ENCODE data around the gene PLCXD3. TPM values are rescaled to one million over a fixed set of nuclear protein-coding genes. Genes with fewer than 3 reads are reported as not detected.

The PLCXD3 gene
- total and polyA plus RNA-seq, 2 of the 4 experiments (the other 2 are of a cell fraction) = under 0.01 to 0.02 TPM

GRCh38 chr5:41337724-41338123 lies 172.7 kb downstream of the PLCXD3 start:
- in situ Hi-C loops (cut with MboI; ENCODE audit: low sequenced_read_pairs) (no loop called here), intact Hi-C loops (cut with micrococcal nuclease) (loop anchor here (2.0 kb wide), 1 partner anchor 433 kb away; no protein-coding TSS in a partner anchor), dilution Hi-C loops (cut with HindIII; ENCODE audit: low sequenced_read_pairs, unreplicated experiment) (no loop called here)
- peaks cover 3% of the 10 kb centered on the region; the same call in 1 of the 2 replicates for H3K9me1 ChIP-seq (ENCODE audit: insufficient read depth, low read length)
- no peak overlapping the region for H3K14ac ChIP-seq (replicated peaks; ENCODE audit: low read depth, low read length)
- no peaks in the 10 kb centered on the region for H4K20me1 ChIP-seq (ENCODE audit: insufficient read depth, low read length)
- no peak overlapping the region for H3K4ac ChIP-seq (ENCODE audit: low read depth, low read length)
- CTCF ChIA-PET = no interaction called here
- H4K8ac ChIP-seq (ENCODE audit: low read depth in 2 of 2, low read length in 2 of 2) = no peak overlapping the region
- no peak overlapping the region for H3K18ac ChIP-seq (ENCODE audit: low read depth, low read length)
- H3K36me3 ChIP-seq (ENCODE audit: control insufficient read depth, insufficient read depth, low read length) = no peaks in the 10 kb centered on the region
- POLR2A ChIA-PET (ENCODE audit: unreplicated experiment) = no interaction called here
- no peak overlapping the region for H4K91ac ChIP-seq (ENCODE audit: insufficient read depth, low read depth, low read length)
- H2BK15ac ChIP-seq (ENCODE audit: low read depth, low read length) = no peak overlapping the region
- H2AK9ac ChIP-seq (replicated peaks; ENCODE audit: low read depth, low read length, poor library complexity) = no peak overlapping the region
- BruUV-seq (replicated peaks) = no TSS peak
- H3K9ac ChIP-seq (ENCODE audit: low read depth, low read length) = no peak overlapping the region
- H2AFZ ChIP-seq (replicated peaks; ENCODE audit: low read length, poor library complexity) = no peak overlapping the region
- no peaks in the 10 kb centered on the region for H3K27me3 ChIP-seq (ENCODE audit: control insufficient read depth, insufficient read depth, low read length)
- no peak overlapping the region for H3K23ac ChIP-seq (ENCODE audit: low read depth, low read length)
- no peak overlapping the region for H2BK5ac ChIP-seq (ENCODE audit: low read depth, low read length, poor library complexity, severe bottlenecking)
- DNase-seq = no peak
- H3K4me2 ChIP-seq (ENCODE audit: low read depth, low read length) = no peak overlapping the region
- H2BK20ac ChIP-seq (ENCODE audit: low read depth, low read length) = no peak overlapping the region
- H2AK5ac ChIP-seq (ENCODE audit: low read depth, low read length) = no peak overlapping the region
- no peak overlapping the region for H3K56ac ChIP-seq (ENCODE audit: extremely low read depth, insufficient read depth, low read length)
- H3K79me1 ChIP-seq (ENCODE audit: low read depth in 1 of 2, low read length in 2 of 2) = no peaks in the 10 kb centered on the region
- no peak for ATAC-seq (ENCODE audit: low read depth)
- H4K5ac ChIP-seq (ENCODE audit: low read depth, low read length) = no peak overlapping the region
- H2BK120ac ChIP-seq (ENCODE audit: low read depth, low read length) = no peak overlapping the region
- no peak for TF ChIP-seq CEBPB (IDR thresholded peaks at IDR 0.05; ENCODE audit: low read depth, low read length)
- no peak for TF ChIP-seq POLR2A (IDR thresholded peaks at IDR 0.05; ENCODE audit: low read depth, low read length)
- TF ChIP-seq RAD21 (IDR thresholded peaks at IDR 0.05; ENCODE audit: low read length) = no peak
- no peak for TF ChIP-seq CTCF (conservative IDR thresholded peaks at IDR 0.05; ENCODE audit: low read depth, low read length)
- TF ChIP-seq SMC3 (IDR thresholded peaks at IDR 0.05; ENCODE audit: low read depth, low read length) = no peak
- no peak for TF ChIP-seq FOS (IDR thresholded peaks at IDR 0.05; ENCODE audit: low read depth, low read length)
- no peak for TF ChIP-seq CHD1 (IDR thresholded peaks at IDR 0.05; ENCODE audit: low read depth, low read length)
- no peak for TF ChIP-seq RFX5 (IDR thresholded peaks at IDR 0.05; ENCODE audit: low read depth, low read length)
- TF ChIP-seq MAZ (IDR thresholded peaks at IDR 0.05; ENCODE audit: borderline replicate concordance, low read depth, low read length) = no peak
- no peak for TF ChIP-seq MXI1 (IDR thresholded peaks at IDR 0.05; ENCODE audit: borderline replicate concordance, low read depth, low read length)
- no peak for TF ChIP-seq RCOR1 (IDR thresholded peaks at IDR 0.05; ENCODE audit: insufficient replicate concordance, low read length)
- no peak for TF ChIP-seq MAFK (IDR thresholded peaks at IDR 0.05; ENCODE audit: low read depth, low read length)
- TF ChIP-seq BHLHE40 (IDR thresholded peaks at IDR 0.05; ENCODE audit: low read depth, low read length) = no peak
- TF ChIP-seq USF2 (IDR thresholded peaks at IDR 0.05; ENCODE audit: low read depth, low read length) = no peak
- TF ChIP-seq, protein P1, sequence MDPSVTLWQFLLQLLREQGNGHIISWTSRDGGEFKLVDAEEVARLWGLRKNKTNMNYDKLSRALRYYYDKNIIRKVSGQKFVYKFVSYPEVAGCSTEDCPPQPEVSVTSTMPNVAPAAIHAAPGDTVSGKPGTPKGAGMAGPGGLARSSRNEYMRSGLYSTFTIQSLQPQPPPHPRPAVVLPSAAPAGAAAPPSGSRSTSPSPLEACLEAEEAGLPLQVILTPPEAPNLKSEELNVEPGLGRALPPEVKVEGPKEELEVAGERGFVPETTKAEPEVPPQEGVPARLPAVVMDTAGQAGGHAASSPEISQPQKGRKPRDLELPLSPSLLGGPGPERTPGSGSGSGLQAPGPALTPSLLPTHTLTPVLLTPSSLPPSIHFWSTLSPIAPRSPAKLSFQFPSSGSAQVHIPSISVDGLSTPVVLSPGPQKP (IDR thresholded peaks at IDR 0.05; ENCODE audit: borderline replicate concordance, low read depth, low read length) = no peak
- no peak for TF ChIP-seq NFE2L2 (IDR thresholded peaks at IDR 0.05; ENCODE audit: low read depth, low read length)
- H3K4me3 ChIP-seq (ENCODE audit: insufficient read depth, low read depth, low read length) = no peak overlapping the region
- peaks cover 2% of the 10 kb centered on the region; the same call in 1 of the 2 replicates for H3K4me1 ChIP-seq (ENCODE audit: control insufficient read depth, insufficient read depth, low read length)
- no peak overlapping the region for H3K27ac ChIP-seq (ENCODE audit: insufficient read depth, low read length)
- no peaks in the 10 kb centered on the region for H3K9me3 ChIP-seq (ENCODE audit: control insufficient read depth, insufficient read depth, low read length)

Measured in IMR-90 (cell line).